Lower lobe of right lung (tissue), 2 donors: ENCODE measurements around the gene SPG21. TPM values are rescaled to one million over a fixed set of nuclear protein-coding genes. Genes with fewer than 3 reads are reported as not detected.
"Not testable (repeated sequence)": the region's sequence is repeated elsewhere in the genome, so short reads cannot be mapped to it uniquely, and the experiment has no call there.

Experiments
- ATAC-seq, 2 donors: fragments of 200-7000 bp; cut with Tn5 transposase; one replicate each; pipeline ENCODE4 v1.9.1; 2020 to 2022; ENCODE audit warnings: mild to moderate bottlenecking in 2 of 2, moderate library complexity in 2 of 2
- DNase-seq: peaks from one replicate; pipeline ENCODE4 v3.0.0-alpha.2; 2020
- H3K27ac ChIP-seq: fragments of 200-600 bp; one replicate; pipeline ENCODE4 v1.8.0; 2022
- H3K27me3 ChIP-seq: fragments of 200-600 bp; one replicate; pipeline ENCODE4 v1.8.0; 2022; ENCODE audit warnings: low read depth
- H3K36me3 ChIP-seq: fragments of 200-600 bp; one replicate; pipeline ENCODE4 v1.8.0; 2022; ENCODE audit warnings: mild to moderate bottlenecking
- H3K4me1 ChIP-seq: fragments of 200-600 bp; one replicate; pipeline ENCODE4 v1.8.0; 2022
- H3K4me3 ChIP-seq: fragments of 200-600 bp; one replicate; pipeline ENCODE4 v1.8.0; 2022; ENCODE audit warnings: mild to moderate bottlenecking
- H3K9me3 ChIP-seq: fragments of 200-600 bp; one replicate; pipeline ENCODE4 v1.8.0; 2022
- intact Hi-C: fragments of 100-400 bp; cut with DNase I; formaldehyde crosslinking; loops from one replicate; pipeline ENCODE4 v1.11.0; 2022
- total RNA-seq: library from RNA; stranded (reverse); fragmentation: NEBNext Ultra II Directional; extraction: Animal tissue kit (Norgen Biotek cat#: 25700); gene quantifications from one replicate; pipeline ENCODE4 v1.2.1, GENCODE V29; 2021
- TF ChIP-seq, protein P1 (sequence below): fragments of 200-600 bp; IDR thresholded peaks from one replicate; pipeline ENCODE4 v1.8.0; 2022; ENCODE audit warnings: antibody characterized with exemption, mild to moderate bottlenecking
- donor health status: DM: no; HTN: yes; CAD: no; lungs with severe emphysema.

SPG21 gene
- total RNA-seq, 1 donor from 2014 or later: 110 TPM

DNA sequence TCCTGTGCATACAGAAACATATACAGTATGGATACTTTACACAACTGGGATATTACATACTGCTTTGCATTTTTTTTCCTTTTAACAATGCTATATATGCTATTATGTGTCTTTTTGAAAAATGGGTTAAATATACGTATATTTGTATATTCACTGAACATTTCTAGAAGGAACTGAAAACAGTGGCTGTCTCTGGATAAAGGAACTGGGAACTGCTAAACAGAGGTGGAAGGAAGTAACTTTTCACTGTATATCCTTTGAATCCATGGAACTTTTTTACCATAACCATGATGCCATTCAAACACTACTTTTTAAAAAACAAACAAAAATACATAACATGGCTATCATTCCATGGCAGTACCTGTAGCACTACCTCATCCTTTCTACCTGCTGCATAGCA, 37.9 kb upstream of the SPG21 start:
- no peak for ATAC-seq
- TF ChIP-seq, protein P1, sequence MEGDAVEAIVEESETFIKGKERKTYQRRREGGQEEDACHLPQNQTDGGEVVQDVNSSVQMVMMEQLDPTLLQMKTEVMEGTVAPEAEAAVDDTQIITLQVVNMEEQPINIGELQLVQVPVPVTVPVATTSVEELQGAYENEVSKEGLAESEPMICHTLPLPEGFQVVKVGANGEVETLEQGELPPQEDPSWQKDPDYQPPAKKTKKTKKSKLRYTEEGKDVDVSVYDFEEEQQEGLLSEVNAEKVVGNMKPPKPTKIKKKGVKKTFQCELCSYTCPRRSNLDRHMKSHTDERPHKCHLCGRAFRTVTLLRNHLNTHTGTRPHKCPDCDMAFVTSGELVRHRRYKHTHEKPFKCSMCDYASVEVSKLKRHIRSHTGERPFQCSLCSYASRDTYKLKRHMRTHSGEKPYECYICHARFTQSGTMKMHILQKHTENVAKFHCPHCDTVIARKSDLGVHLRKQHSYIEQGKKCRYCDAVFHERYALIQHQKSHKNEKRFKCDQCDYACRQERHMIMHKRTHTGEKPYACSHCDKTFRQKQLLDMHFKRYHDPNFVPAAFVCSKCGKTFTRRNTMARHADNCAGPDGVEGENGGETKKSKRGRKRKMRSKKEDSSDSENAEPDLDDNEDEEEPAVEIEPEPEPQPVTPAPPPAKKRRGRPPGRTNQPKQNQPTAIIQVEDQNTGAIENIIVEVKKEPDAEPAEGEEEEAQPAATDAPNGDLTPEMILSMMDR: no peak
- no peaks in the 10 kb centered on the region for H3K9me3 ChIP-seq
- no peak overlapping the region for H3K27ac ChIP-seq
- H3K4me1 ChIP-seq: peaks cover 19% of the 10 kb centered on the region
- H3K27me3 ChIP-seq: no peaks in the 10 kb centered on the region
- H3K36me3 ChIP-seq: peaks cover 30% of the 10 kb centered on the region
- intact Hi-C loops: no loop called here
- peak overlapping the region; percentile 92 for H3K4me3 ChIP-seq
- no peak for DNase-seq

DNA sequence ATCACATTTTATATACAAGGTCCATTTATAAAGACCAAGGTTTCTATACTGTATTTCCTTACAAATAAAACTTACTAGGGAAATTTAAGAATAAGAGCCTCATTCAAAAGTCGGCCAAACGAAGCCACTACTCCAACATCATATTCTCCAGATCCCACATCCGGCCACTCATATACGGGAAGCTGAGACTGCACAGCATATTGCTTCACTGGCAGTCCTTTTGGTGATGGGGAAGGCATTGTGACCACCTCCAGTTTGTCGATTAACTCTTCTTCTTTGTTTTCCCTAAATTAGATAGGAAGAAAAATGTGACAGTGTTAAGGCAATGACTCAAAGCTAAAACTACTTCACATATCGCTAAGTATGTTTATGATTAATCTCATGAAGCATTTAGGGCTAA, 37.0 kb upstream of the SPG21 start:
- Histone ChIP-seq H3K36me3 (peaks cover 36% of the 10 kb centered on the region), H3K4me3 (no peak overlapping the region), H3K27ac (no peak overlapping the region), H3K9me3 (no peaks in the 10 kb centered on the region), H3K27me3 (no peaks in the 10 kb centered on the region), H3K4me1 (peaks cover 19% of the 10 kb centered on the region)
- ATAC-seq (no peak), DNase-seq (no peak)
- TF ChIP-seq, protein P1: no peak
- intact Hi-C loops: no loop called here

GRCh38 chr15:65021488-65021887, 31.8 kb upstream of the SPG21 start:
- Histone ChIP-seq H3K36me3 (peaks cover 84% of the 10 kb centered on the region), H3K9me3 (no peaks in the 10 kb centered on the region), H3K4me1 (no peaks in the 10 kb centered on the region), H3K4me3 (no peak overlapping the region), H3K27me3 (no peaks in the 10 kb centered on the region), H3K27ac (no peak overlapping the region)
- DNase-seq (no peak), ATAC-seq (no peak)
- TF ChIP-seq, protein P1: no peak
- intact Hi-C loops: no loop called here

GRCh38 chr15:65020419-65020818, 30.7 kb upstream of the SPG21 start:
- intact Hi-C loops: no loop called here
- Histone ChIP-seq H3K36me3 (peaks cover 84% of the 10 kb centered on the region), H3K4me3 (no peak overlapping the region), H3K9me3 (no peaks in the 10 kb centered on the region), H3K27ac (no peak overlapping the region), H3K27me3 (no peaks in the 10 kb centered on the region), H3K4me1 (no peaks in the 10 kb centered on the region)
- TF ChIP-seq, protein P1: no peak
- DNase-seq (no peak), ATAC-seq (no peak)

DNA sequence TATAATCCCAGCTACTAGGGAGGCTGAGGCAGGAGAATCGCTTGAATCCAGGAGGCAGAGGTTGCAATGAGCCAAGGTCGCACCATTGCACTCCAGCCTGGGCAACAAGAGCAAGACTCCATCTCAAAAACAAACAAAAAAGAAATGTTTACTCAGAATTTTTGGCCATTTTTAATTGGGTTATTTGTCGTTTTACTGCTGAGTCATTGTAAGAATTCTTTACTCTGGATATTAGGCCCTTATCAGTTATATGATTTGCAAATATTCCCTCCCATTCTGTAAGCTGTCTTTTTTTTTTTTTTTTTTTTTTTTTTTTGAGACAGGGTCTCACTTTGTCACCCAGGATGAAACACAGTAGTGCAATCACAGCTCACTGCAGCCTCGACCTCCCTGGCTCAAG, 21.5 kb upstream of the SPG21 start:
- peaks cover 43% of the 10 kb centered on the region for H3K36me3 ChIP-seq
- DNase-seq, H3K27ac ChIP-seq, ATAC-seq, H3K27me3 ChIP-seq, H3K9me3 ChIP-seq, intact Hi-C loops, H3K4me1 ChIP-seq, H3K4me3 ChIP-seq: not testable (repeated sequence)

DNA sequence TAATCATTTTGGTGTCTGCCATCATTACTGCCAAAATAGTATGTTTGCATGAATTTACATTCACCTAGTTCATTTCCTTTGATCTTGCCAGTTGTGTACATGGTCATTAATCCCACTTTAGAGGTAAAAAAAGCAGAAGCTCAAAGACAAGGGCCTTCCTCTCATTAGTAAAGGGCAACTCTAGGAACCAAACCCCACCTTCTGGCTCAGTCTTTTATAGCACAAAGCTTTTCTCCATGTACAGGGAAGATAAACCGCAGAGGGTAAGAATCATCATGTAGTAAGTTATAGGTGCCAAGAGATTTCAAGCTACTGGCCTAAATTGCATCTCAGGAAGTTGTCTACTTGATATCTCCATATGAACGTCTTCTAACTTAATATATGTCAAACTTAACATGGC, 19.3 kb upstream of the SPG21 start:
- Histone ChIP-seq H3K4me1 (no peaks in the 10 kb centered on the region), H3K9me3 (no peaks in the 10 kb centered on the region), H3K27me3 (no peaks in the 10 kb centered on the region), H3K36me3 (peaks cover 46% of the 10 kb centered on the region), H3K4me3 (no peak overlapping the region), H3K27ac (no peak overlapping the region)
- ATAC-seq: no peak
- intact Hi-C loops: no loop called here
- no peak for DNase-seq
- TF ChIP-seq, protein P1: no peak
